GM12801 (cell line): ENCODE measurements around the gene ANG.

Source experiments
- TF ChIP-seq, protein P1 (sequence below): IDR thresholded peaks from one replicate; pipeline ENCODE4 v1.5.1; 2011; ENCODE audit warnings: control low read depth; ENCODE audit not compliant: insufficient read length; ENCODE audit errors: extremely low read depth

Gene ANG

DNA sequence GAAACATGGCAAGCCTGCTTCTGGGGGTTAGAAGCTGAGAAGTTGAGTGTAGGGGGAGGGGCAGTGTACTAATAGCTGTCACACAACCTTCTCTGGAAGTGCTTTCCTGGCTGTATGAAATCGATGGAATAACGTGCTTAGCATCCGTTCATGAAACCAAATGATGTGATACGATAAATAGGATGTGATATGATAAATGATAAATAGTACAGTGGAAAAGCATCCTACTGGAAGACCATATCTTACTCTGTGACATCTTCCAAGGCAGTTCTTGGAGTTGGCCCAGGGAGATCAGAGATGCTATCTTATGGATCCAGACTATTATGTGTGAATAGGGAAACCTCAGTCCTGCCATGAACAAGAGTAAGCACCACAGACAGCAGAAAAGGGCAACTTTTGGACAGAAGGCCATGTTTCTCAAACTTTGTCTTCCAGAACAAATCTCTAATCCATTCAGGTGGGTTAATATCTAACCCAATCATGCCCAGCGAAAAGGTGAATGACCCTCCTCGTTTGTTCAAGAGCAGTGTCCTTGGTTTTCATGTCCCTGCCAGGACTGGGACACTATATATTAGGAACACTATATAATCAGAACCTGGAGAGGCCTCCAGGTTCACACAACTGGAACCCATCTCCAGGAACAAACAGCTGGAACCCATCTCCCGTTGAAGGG lies at the start of gene ANG:
Gene ANG, plus strand, starts transcription at position 598 of the 673 bp plus-strand sequence. CDS start 4,801 bp downstream, outside the sequence.
- TF ChIP-seq, protein P1, sequence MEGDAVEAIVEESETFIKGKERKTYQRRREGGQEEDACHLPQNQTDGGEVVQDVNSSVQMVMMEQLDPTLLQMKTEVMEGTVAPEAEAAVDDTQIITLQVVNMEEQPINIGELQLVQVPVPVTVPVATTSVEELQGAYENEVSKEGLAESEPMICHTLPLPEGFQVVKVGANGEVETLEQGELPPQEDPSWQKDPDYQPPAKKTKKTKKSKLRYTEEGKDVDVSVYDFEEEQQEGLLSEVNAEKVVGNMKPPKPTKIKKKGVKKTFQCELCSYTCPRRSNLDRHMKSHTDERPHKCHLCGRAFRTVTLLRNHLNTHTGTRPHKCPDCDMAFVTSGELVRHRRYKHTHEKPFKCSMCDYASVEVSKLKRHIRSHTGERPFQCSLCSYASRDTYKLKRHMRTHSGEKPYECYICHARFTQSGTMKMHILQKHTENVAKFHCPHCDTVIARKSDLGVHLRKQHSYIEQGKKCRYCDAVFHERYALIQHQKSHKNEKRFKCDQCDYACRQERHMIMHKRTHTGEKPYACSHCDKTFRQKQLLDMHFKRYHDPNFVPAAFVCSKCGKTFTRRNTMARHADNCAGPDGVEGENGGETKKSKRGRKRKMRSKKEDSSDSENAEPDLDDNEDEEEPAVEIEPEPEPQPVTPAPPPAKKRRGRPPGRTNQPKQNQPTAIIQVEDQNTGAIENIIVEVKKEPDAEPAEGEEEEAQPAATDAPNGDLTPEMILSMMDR, result no peak

DNA sequence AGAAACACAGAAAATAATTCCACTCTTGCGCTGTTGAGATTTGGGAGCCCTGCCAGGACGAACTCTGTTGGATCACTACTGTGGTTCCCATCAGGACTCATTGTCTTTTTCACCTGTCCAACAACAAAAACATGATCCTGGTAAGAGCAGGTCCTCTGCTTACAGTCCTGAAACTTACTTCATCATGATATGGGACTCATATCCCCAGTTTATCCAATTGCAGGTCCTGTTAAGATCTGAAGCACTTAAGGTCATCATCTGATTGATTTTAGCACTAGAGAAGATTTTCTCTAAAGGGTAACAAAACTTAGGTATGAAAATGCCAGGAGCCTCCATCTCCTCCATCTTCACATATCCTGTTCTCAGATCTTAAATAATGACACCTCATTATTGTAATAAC lies 47.0 kb upstream of the ANG start, which contains the start of gene OR6S1:
Gene OR6S1, minus strand, starts transcription at position 101 of the 400 bp plus-strand sequence. Its CDS starts 0 bp downstream, at position 101.
- TF ChIP-seq, protein P1, result no peak

DNA sequence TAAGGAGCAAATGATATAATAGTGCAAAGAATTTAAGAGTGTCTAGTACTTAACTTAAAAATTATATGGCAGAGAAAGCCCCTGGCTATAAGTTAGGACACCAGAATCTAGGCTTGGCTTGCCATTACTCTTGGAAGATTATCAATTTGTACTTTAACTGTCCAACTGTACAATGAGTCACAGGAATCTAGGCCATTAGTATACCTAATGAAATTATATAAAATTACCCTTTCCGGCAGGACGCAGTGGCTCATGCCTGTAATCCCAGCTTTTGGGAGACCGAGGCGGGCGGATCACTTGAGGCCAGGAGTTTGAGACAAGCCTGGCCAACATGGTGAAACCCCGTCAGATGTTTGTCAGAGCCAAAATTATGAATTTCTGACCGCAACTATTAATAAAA lies 46.4 kb upstream of the ANG start:
- TF ChIP-seq, protein P1, result no peak

DNA sequence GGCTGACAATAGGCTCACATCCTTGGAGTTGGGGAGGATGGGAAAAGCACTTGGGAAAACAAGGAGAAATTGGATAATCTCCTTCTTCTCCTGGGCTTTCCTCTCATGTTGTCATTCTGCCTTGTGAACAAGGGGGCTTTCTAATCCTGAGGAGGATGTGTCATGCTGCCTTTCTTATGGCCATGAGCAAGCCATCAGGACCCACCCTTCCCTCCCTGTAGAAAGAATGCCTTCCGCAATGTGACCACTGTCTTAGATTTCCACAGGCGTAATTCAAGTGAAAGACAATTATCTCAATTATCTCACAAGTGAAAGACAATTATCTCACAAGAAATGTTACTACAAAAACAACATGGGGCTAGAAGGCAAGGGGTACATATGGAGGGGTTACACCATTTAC lies 44.0 kb upstream of the ANG start:
- TF ChIP-seq, protein P1, result no peak

DNA sequence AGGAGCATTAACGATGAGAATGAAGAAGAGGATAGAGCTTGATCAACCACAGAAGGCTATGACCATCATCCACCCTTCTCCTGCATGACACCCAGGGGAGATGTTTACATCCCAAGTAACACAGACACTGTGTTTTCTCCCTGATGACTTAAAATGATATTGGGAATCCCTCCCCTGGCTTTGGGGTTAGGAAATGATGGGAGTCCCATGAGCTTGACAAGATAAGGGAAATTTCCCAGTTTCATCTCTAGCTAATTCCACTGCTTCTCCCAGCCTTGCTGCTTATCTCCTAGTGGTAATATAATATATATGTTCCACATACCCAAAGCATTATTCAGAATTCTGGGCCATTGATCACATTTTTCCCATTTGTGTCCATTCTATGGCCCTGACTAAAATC lies 43.1 kb upstream of the ANG start:
- TF ChIP-seq, protein P1, result no peak

DNA sequence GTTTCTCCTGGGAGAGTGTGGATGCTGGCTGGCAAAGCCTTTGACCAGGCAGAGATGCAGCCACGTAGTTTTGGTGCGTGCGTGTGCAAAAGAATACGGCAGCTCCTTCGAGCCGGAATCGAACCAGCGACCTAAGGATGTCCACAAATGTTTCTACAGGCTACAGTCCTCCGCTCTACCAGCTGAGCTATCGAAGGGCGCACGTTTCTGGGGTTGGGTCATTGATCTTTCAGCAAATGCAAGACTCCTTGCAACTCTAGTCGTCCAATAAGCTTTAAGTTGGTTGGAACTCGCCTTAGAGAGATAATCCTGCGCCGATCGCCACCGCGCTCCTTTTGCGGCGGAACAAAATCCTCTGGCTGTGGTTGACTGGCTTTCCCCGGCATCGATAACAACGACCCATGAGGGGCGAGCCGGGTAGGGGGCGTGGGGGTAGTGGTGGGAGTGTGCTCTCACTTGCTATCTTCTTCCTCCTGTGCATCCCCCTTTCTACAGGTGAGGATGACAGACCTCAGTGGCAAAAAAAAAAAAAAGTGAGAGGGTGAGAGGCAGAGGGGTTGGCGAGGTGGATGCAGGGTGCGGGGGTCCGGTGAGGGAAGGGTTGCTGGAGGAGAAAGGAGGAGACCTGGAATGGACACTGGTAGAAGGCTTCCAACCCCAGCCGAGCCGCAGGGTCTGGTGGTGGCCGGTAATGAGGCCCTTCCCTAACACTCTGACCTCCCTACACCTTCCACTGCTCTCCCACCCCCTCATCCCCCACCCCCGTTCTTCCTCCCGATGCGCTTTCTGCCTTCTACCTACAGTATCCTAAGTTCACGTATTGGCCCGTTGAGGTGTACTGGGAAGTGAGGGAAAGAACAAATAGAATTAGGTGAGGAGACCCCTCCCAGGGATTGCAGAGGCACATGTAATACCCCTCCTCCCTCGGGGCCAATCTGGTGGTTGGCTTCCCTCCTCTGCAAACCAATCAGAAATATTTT lies 35.3 kb upstream of the ANG start:
- TF ChIP-seq, protein P1, result no peak

DNA sequence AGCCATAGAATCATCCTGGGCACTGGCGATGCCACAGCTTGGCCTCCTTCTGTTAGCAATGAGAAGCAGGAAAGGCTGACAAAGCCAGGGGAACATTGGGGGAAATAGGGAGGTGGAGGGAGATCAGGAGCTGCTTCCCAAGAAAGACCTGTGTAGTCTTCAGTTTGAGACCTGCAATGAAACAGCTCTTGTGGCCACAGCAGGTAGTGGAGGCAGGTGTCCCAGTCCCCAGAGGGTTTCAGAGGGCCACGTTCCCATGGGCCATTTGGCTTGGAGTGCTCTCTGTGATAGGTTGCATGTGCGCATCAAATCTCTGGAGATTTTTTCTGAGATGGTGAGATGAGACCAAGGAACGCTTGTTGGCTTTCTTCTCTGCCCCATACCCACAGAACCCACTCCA lies 32.7 kb upstream of the ANG start:
- TF ChIP-seq, protein P1, result no peak
